SK-N-SH (cell line): ENCODE measurements around the gene IAH1. TPM values are rescaled to one million over a fixed set of nuclear protein-coding genes. Genes with fewer than 3 reads are reported as not detected.

Experiments
- CTCF ChIA-PET: fragments of 300-600, 350-600 bp; formaldehyde crosslinking; extraction: SDS; loops from one replicate; lab custom pipeline; 2021; lab: Yijun Ruan, JAX
- POLR2A ChIA-PET: fragments of 350-600 bp; sonication (Branson Sonifier 250); formaldehyde crosslinking; extraction: SDS; loops from one replicate; lab custom pipeline; 2020; ENCODE audit warnings: antibody characterized with exemption, inconsistent platforms; lab: Yijun Ruan, JAX
- DNase-seq: peaks from one replicate; pipeline ENCODE4 v3.0.0; 2012
- H2AFZ ChIP-seq: fragments of 200-600 bp; sonication (generic); 2 replicates; pipeline ENCODE4 v1.8.1; 2016; ENCODE audit warnings: antibody characterized with exemption, mild to moderate bottlenecking, low read depth
- H3F3A ChIP-seq: fragments of 200-600 bp; sonication (generic); replicated peaks from 2 replicates; pipeline ENCODE3; 2016; ENCODE audit warnings: antibody characterized with exemption, mild to moderate bottlenecking; ENCODE audit not compliant: insufficient read depth
- H3K27ac ChIP-seq, 2 experiments: fragments of 200-500 bp in 1 of 2; fragments of 200-600 bp in 1 of 2; sonication (Bioruptor generic) in 1 of 2; sonication (generic), shearing (Covaris generic) in 1 of 2; 2 replicates each; pipeline versions ENCODE4 v1.5.1 to v1.6.1; 2014 to 2016; ENCODE audit warnings: low read depth in 2 of 2, inconsistent platforms in 1 of 2, low read length in 1 of 2, mild to moderate bottlenecking in 1 of 2, mixed read lengths in 1 of 2
- H3K27me3 ChIP-seq: fragments of 200-600 bp; sonication (generic), shearing (Covaris generic); 2 replicates; pipeline ENCODE4 v1.6.1; 2016; ENCODE audit warnings: mixed run types; ENCODE audit not compliant: insufficient read depth
- H3K36me3 ChIP-seq, 2 experiments: fragments of 200-500 bp in 1 of 2; fragments of 200-600 bp in 1 of 2; sonication (Bioruptor generic) in 1 of 2; sonication (generic) in 1 of 2; replicated peaks in 1 of 2; 2 replicates each; pipeline versions ENCODE3 to v1.5.1; 2014 to 2016; ENCODE audit warnings: low read length in 1 of 2, mild to moderate bottlenecking in 1 of 2; ENCODE audit not compliant: insufficient read depth in 2 of 2, control insufficient read depth in 1 of 2
- H3K4me1 ChIP-seq, 2 experiments: fragments of 200-500 bp in 1 of 2; fragments of 200-600 bp in 1 of 2; sonication (Bioruptor generic) in 1 of 2; sonication (generic), shearing (Covaris generic) in 1 of 2; 2 replicates each; pipeline versions ENCODE4 v1.5.1 to v1.6.1; 2014 to 2016; ENCODE audit warnings: low read depth in 1 of 2, low read length in 1 of 2, mixed run types in 1 of 2; ENCODE audit not compliant: insufficient read depth in 2 of 2, control insufficient read depth in 1 of 2
- H3K4me2 ChIP-seq: fragments of 200-600 bp; sonication (generic), shearing (Covaris generic); 2 replicates; pipeline ENCODE4 v1.6.1; 2017; ENCODE audit warnings: mixed run types
- H3K4me3 ChIP-seq, 2 experiments: fragments of 200-500 bp in 1 of 2; fragments of 200-600 bp in 1 of 2; sonication (Bioruptor generic) in 1 of 2; sonication (generic), shearing (Covaris generic) in 1 of 2; 2 replicates each; pipeline versions ENCODE4 v1.5.1 to v1.8.1; 2014 to 2016; ENCODE audit warnings: low read depth in 2 of 2, inconsistent platforms in 1 of 2, low read length in 1 of 2, mild to moderate bottlenecking in 1 of 2, mixed read lengths in 1 of 2, moderate library complexity in 1 of 2
- H3K79me2 ChIP-seq: fragments of 200-600 bp; sonication (generic); 2 replicates; pipeline ENCODE4 v1.8.1; 2017; ENCODE audit warnings: mild to moderate bottlenecking; ENCODE audit not compliant: insufficient read depth
- H3K9ac ChIP-seq: fragments of 200-600 bp; sonication (generic); 2 replicates; pipeline ENCODE4 v1.6.1; 2017; ENCODE audit warnings: mixed run types
- H3K9me2 ChIP-seq: fragments of 200-600 bp; sonication (generic); 2 replicates; pipeline ENCODE4 v1.6.1; 2017; ENCODE audit warnings: mixed run types
- H3K9me3 ChIP-seq: fragments of 200-600 bp; sonication (generic); 2 replicates; pipeline ENCODE4 v1.6.1; 2017; ENCODE audit warnings: mixed run types, mild to moderate bottlenecking, moderate library complexity
- H4K20me1 ChIP-seq: fragments of 200-600 bp; sonication (generic); 2 replicates; pipeline ENCODE4 v1.6.1; 2017; ENCODE audit warnings: mild to moderate bottlenecking, mixed run types; ENCODE audit not compliant: insufficient read depth
- ELF1 ChIP-seq: IDR thresholded peaks from 2 replicates; pipeline ENCODE4 v1.4.0; 2012
- EZH2phosphoT487 ChIP-seq: fragments of 200-600 bp; sonication (generic); IDR thresholded peaks from 2 replicates; pipeline ENCODE4 v1.6.1; 2017; ENCODE audit warnings: low read depth, mixed run types, mild to moderate bottlenecking, antibody characterized with exemption, moderate library complexity, borderline replicate concordance
- FOXM1 ChIP-seq: IDR thresholded peaks from 2 replicates; pipeline ENCODE4 v1.4.0; 2012; ENCODE audit warnings: low read depth, mild to moderate bottlenecking
- GABPA ChIP-seq: IDR thresholded peaks from 2 replicates; pipeline ENCODE4 v1.4.0; 2012; ENCODE audit warnings: low read depth, mild to moderate bottlenecking
- MXI1 ChIP-seq: IDR thresholded peaks from 2 replicates; pipeline ENCODE4 v1.6.1; 2012; ENCODE audit warnings: mild to moderate bottlenecking, low read depth, low read length, improper control_type of control experiment
- NFIC ChIP-seq: IDR thresholded peaks from 2 replicates; pipeline ENCODE4 v1.4.0; 2012; ENCODE audit warnings: borderline replicate concordance
- NRF1 ChIP-seq: IDR thresholded peaks from 2 replicates; pipeline ENCODE4 v1.6.1; 2012; ENCODE audit warnings: low read depth, mild to moderate bottlenecking, low read length
- POLR2AphosphoS5 ChIP-seq: IDR thresholded peaks from 2 replicates; pipeline ENCODE4 v1.6.1; 2012; ENCODE audit warnings: low read depth, low read length
- REST ChIP-seq: IDR thresholded peaks from 2 replicates; pipeline ENCODE4 v1.6.1; 2012; ENCODE audit warnings: mild to moderate bottlenecking, low read depth, low read length, moderate library complexity
- RFX5 ChIP-seq: IDR thresholded peaks from 2 replicates; pipeline ENCODE4 v1.6.1; 2012; ENCODE audit warnings: mild to moderate bottlenecking, improper control_type of control experiment, low read length
- RXRA ChIP-seq: IDR thresholded peaks from 2 replicates; pipeline ENCODE4 v1.4.0; 2012; ENCODE audit warnings: low read depth, mild to moderate bottlenecking, borderline replicate concordance
- TAF1 ChIP-seq: IDR thresholded peaks from 2 replicates; pipeline ENCODE4 v1.6.1; 2012; ENCODE audit warnings: low read depth, mild to moderate bottlenecking, low read length, moderate library complexity, borderline replicate concordance
- TCF12 ChIP-seq: IDR thresholded peaks from 2 replicates; pipeline ENCODE4 v1.4.0; 2012
- TEAD4 ChIP-seq: IDR thresholded peaks from 2 replicates; pipeline ENCODE4 v1.4.0; 2012; ENCODE audit warnings: mild to moderate bottlenecking, borderline replicate concordance; ENCODE audit not compliant: insufficient read depth
- USF2 ChIP-seq: fragments of 150-350 bp; IDR thresholded peaks from 2 replicates; pipeline ENCODE4 v1.6.1; 2017; ENCODE audit warnings: antibody characterized with exemption, low read length, low read depth, borderline replicate concordance
- WGBS: methylation state at CpG from one replicate; pipeline ENCODE4 v1.1.6; 2017; ENCODE audit warnings: low lambda C conversion rate; 5-methylcytosine and 5-hydroxymethylcytosine counted together
- polyA plus RNA-seq, 3 experiments: library from polyadenylated mRNA; depleted of rRNA; stranded (reverse); fragments of >200 nt; gene quantifications; 2 replicates each; pipeline ENCODE4 v1.2.3, GENCODE V29; 2012

The IAH1 gene
- polyA plus RNA-seq, 1 of the 3 experiments (the other 2 are of a cell fraction), result 115 TPM

GRCh38 chr2:9484533-9484932 is 10.2 kb downstream of the IAH1 start:
- Histone ChIP-seq H3K36me3 (peaks cover 85 to 86% of the 10 kb centered on the region in 2 experiments), H3K4me3 (no peak overlapping the region), H3K79me2 (peaks cover 29% of the 10 kb centered on the region), H3F3A (peaks cover 25% of the 10 kb centered on the region), H3K9me3 (no peaks in the 10 kb centered on the region), H3K4me2 (no peak overlapping the region), H3K4me1 (peaks cover 0 to 14% of the 10 kb centered on the region in 2 experiments; a peak in 1 of 4 replicates), H3K27ac (no peak overlapping the region; a peak in 1 of 4 replicates), H3K27me3 (no peaks in the 10 kb centered on the region), H4K20me1 (peaks cover 4% of the 10 kb centered on the region; the same call in 1 of the 2 replicates), H3K9ac (no peak overlapping the region), H2AFZ (no peak overlapping the region), H3K9me2 (no peaks in the 10 kb centered on the region)
- POLR2A ChIA-PET, result interaction anchor here (0.6 to 1.6 kb wide), 2 partner anchors 19 to 146 kb away, joined by 3 to 6 read pairs; partner anchors contain the start of gene YWHAQ
- DNase-seq, result no peak
- WGBS, result 88% methylated on average over 5 of the region's 5 CpGs
- TF ChIP-seq REST (no peak), TEAD4 (no peak), RFX5 (no peak), POLR2AphosphoS5 (no peak), NRF1 (no peak), FOXM1 (no peak), MXI1 (no peak), EZH2phosphoT487 (no peak), ELF1 (no peak), TAF1 (no peak), USF2 (no peak), RXRA (no peak), GABPA (no peak), NFIC (no peak), TCF12 (no peak)
- CTCF ChIA-PET, result interaction anchor here (1.2 to 3.5 kb wide), 2 partner anchors 8 to 30 kb away, joined by 3 to 12 read pairs; no protein-coding TSS in a partner anchor
